Activated effector memory CD4-positive, alpha-beta T cell treated with Interleukin-2 at 50 U/mL for 16 hours (primary cell): Measurements from ENCODE around the gene MTMR8.
"Not testable (repeated sequence)": the region's sequence is repeated elsewhere in the genome, so short reads cannot be mapped to it uniquely, and the experiment has no call there.

Source experiments
- DNase-seq: peaks from one replicate; pipeline ENCODE4 v3.0.0-alpha.2; 2020

Gene MTMR8

GRCh38 chrX:64394874-64395567 is at the start of gene MTMR8:
TSS of gene MTMR8 (minus strand) at chrX:64395452. CDS start at chrX:64395363, 89 bp downstream.
- DNase-seq, result peak; percentile 64

- DNase-seq, result no peak
These were observed 44.3 kb upstream of the MTMR8 start for GRCh38 chrX:64439551-64439950.

GRCh38 chrX:64437665-64438064 is 42.4 kb upstream of the MTMR8 start:
- DNase-seq, result no peak

- no peak for DNase-seq
These were observed 42.0 kb upstream of the MTMR8 start for GRCh38 chrX:64437218-64437617.

- no peak for DNase-seq
These were observed 33.1 kb upstream of the MTMR8 start for GRCh38 chrX:64428371-64428770.

- no peak for DNase-seq
These were observed 32.5 kb upstream of the MTMR8 start for GRCh38 chrX:64427787-64428186.

GRCh38 chrX:64427281-64427680 is 32.0 kb upstream of the MTMR8 start:
- no peak for DNase-seq

- DNase-seq, result not testable (repeated sequence)
These were observed 14.5 kb upstream of the MTMR8 start for GRCh38 chrX:64409730-64410129.

GRCh38 chrX:64398088-64398487 is 2.8 kb upstream of the MTMR8 start:
- no peak for DNase-seq

GRCh38 chrX:64395568-64395929 is 297 bp upstream of the MTMR8 start:
- DNase-seq, result no peak

GRCh38 chrX:64394059-64394873 is 986 bp downstream of the MTMR8 start:
- no peak for DNase-seq

- no peak for DNase-seq
These were observed 5.8 kb downstream of the MTMR8 start for GRCh38 chrX:64389489-64389888.

GRCh38 chrX:64380789-64381188 is 14.5 kb downstream of the MTMR8 start:
- not testable (repeated sequence) for DNase-seq

- no peak for DNase-seq
These were observed 15.3 kb downstream of the MTMR8 start for GRCh38 chrX:64379924-64380323.

GRCh38 chrX:64377753-64378152 is 17.5 kb downstream of the MTMR8 start:
- no peak for DNase-seq

GRCh38 chrX:64352081-64352480 is 43.2 kb downstream of the MTMR8 start:
- DNase-seq, result no peak

GRCh38 chrX:64350521-64350920 is 44.7 kb downstream of the MTMR8 start:
- no peak for DNase-seq

GRCh38 chrX:64350047-64350446 is 45.2 kb downstream of the MTMR8 start:
- DNase-seq, result no peak

GRCh38 chrX:64342811-64343210 is 52.4 kb downstream of the MTMR8 start:
- no peak for DNase-seq

- no peak for DNase-seq
These were observed 57.0 kb downstream of the MTMR8 start for GRCh38 chrX:64338296-64338695.

- no peak for DNase-seq
These were observed 60.8 kb downstream of the MTMR8 start for GRCh38 chrX:64334467-64334866.

- DNase-seq, result no peak
These were observed 65.0 kb downstream of the MTMR8 start for GRCh38 chrX:64330284-64330683.

GRCh38 chrX:64321507-64321906 is 73.7 kb downstream of the MTMR8 start:
- DNase-seq, result no peak

- no peak for DNase-seq
These were observed 81.6 kb downstream of the MTMR8 start for GRCh38 chrX:64313624-64314023.
